SK-MEL-5 (cell line): ENCODE data around the gene DTNA. TPM values are rescaled to one million over a fixed set of nuclear protein-coding genes. Genes with fewer than 3 reads are reported as not detected.

ENCODE experiments used
- DNase-seq: peaks from one replicate; pipeline ENCODE4 v3.0.0-alpha.2; 2016; ENCODE audit warnings: low read depth, low spot score
- in situ Hi-C: cut with HindIII; loops from 2 replicates; pipeline ENCODE4 v1.10.0; 2016; ENCODE audit warnings: low sequenced_read_pairs, high pct_unique_total_duplicates, low pct_unique_long_range_greater_than_20kb
- total RNA-seq: library from RNA; depleted of rRNA; stranded (reverse); fragments of >200 nt; shearing (Covaris generic); gene quantifications from 2 replicates; pipeline ENCODE4 v1.2.3, GENCODE V29; 2014

DTNA gene
- total RNA-seq, 1 experiment from 2014 or later = 3.6 TPM

- no peak for DNase-seq
- in situ Hi-C loops = no loop called here
Observed at GRCh38 chr18:34928088-34928753, 218.1 kb downstream of the DTNA start.

GRCh38 chr18:34928754-34929335 lies 218.7 kb downstream of the DTNA start:
- no peak for DNase-seq
- in situ Hi-C loops = no loop called here

- peak; percentile 14 for DNase-seq
- in situ Hi-C loops = no loop called here
Observed at GRCh38 chr18:34929336-34929780, 219.3 kb downstream of the DTNA start.

GRCh38 chr18:34932363-34932762 lies 222.3 kb downstream of the DTNA start:
- DNase-seq = no peak
- in situ Hi-C loops = no loop called here

GRCh38 chr18:34932792-34933466 lies 222.8 kb downstream of the DTNA start:
- in situ Hi-C loops = no loop called here
- no peak for DNase-seq

GRCh38 chr18:34933909-34934661 lies 224.0 kb downstream of the DTNA start:
- in situ Hi-C loops = no loop called here
- no peak for DNase-seq

- in situ Hi-C loops = no loop called here
- DNase-seq = no peak
Observed at GRCh38 chr18:34936772-34937171, 226.7 kb downstream of the DTNA start.

GRCh38 chr18:34938090-34938489 lies 228.0 kb downstream of the DTNA start:
- DNase-seq = no peak
- in situ Hi-C loops = no loop called here
